ENCODE data around the gene C4orf36. TPM values are rescaled to one million over a fixed set of nuclear protein-coding genes. Genes with fewer than 3 reads are reported as not detected.

C4orf36 gene
- total and polyA plus RNA-seq, 2 donors (not counting 1 experiment from before 2014, with no cell fraction given), result 0.24 TPM; not detected in 1

GRCh38 chr4:86934147-86934770 lies 42.0 kb upstream of the C4orf36 start:
- peak overlapping the region; percentile 90 for H2AFZ ChIP-seq (ENCODE audit: insufficient read depth, low read depth, low read length, poor library complexity, severe bottlenecking)
- H3K9me3 ChIP-seq (ENCODE audit: control extremely low read depth in 1 of 3, control insufficient read depth in 2 of 3, insufficient read depth in 1 of 3, low read length in 2 of 3), result no peaks in the 10 kb centered on the region
- ChIA-PET CTCF (interaction anchor here (0.6 to 8.5 kb wide), 23 partner anchors 11 to 1350 kb away, joined by 3 to 109 read pairs (median 4); partner anchors contain the start of gene PPM1K), POLR2A (interaction anchor here (0.6 to 3.1 kb wide), 6 partner anchors 49 to 159 kb away, joined by 3 to 51 read pairs (median 4); no protein-coding TSS in a partner anchor)
- Mint-ChIP-seq H3K27ac (peak overlapping the region; percentile 89), H3K27me3 (no peaks in the 10 kb centered on the region), H3K4me1 (peaks cover 37% of the 10 kb centered on the region), H3K9me3 (ENCODE audit: insufficient read depth) (no peaks in the 10 kb centered on the region), H3K4me3 (peak overlapping the region; percentile 91)
- TF ChIP-seq EZH2 (IDR thresholded peaks at IDR 0.05; ENCODE audit: borderline replicate concordance, insufficient read depth, low read depth, low read length, poor library complexity, severe bottlenecking), result no peak
- ATAC-seq (ENCODE audit: low read depth), result no peak
- H3K36me3 ChIP-seq (replicated peaks in 1 of 2; ENCODE audit: control extremely low read depth in 1 of 2, control insufficient read depth in 1 of 2, extremely low read depth in 1 of 2, insufficient read depth in 2 of 2, low read length in 1 of 2), result no peaks in the 10 kb centered on the region
- H3K79me2 ChIP-seq (ENCODE audit: control insufficient read depth, insufficient read depth, low read length), result peaks cover 29% of the 10 kb centered on the region
- peak overlapping the region; percentile 64 to 92 (median 78) for H3K4me3 ChIP-seq (ENCODE audit: control extremely low read depth in 1 of 5, extremely low read depth in 1 of 5, insufficient read depth in 1 of 5, low read depth in 2 of 5, low read length in 4 of 5)
- intact Hi-C loops (cut with micrococcal nuclease), result loop anchor here (1.0 to 2.0 kb wide), 6 partner anchors 12 to 1351 kb away; partner anchors contain the start of genes NUDT9 and PPM1K
- H3K27me3 ChIP-seq (replicated peaks in 1 of 4; ENCODE audit: control extremely low read depth in 1 of 4, control insufficient read depth in 3 of 4, insufficient read depth in 4 of 4, low read length in 3 of 4), result no peaks in the 10 kb centered on the region
- H4K20me1 ChIP-seq (ENCODE audit: control insufficient read depth, insufficient read depth, low read length, poor library complexity, severe bottlenecking), result no peaks in the 10 kb centered on the region
- H3K9ac ChIP-seq (ENCODE audit: low read length), result peak overlapping the region; percentile 73
- peak overlapping the region; percentile 68 for H3K27ac ChIP-seq (ENCODE audit: low read length in 2 of 2)
- DNase-seq, result no peak
- peak overlapping the region; percentile 95 for H3K4me2 ChIP-seq (replicated peaks; ENCODE audit: low read depth, low read length, poor library complexity, severe bottlenecking)
- peaks cover 36 to 44% of the 10 kb centered on the region in 2 donors for H3K4me1 ChIP-seq (ENCODE audit: control insufficient read depth in 2 of 2, insufficient read depth in 2 of 2, low read length in 2 of 2)
- 7% methylated on average over 8 of the region's 15 CpGs for WGBS (ENCODE audit: insufficient coverage)

GRCh38 chr4:86928400-86929255 lies 36.4 kb upstream of the C4orf36 start:
- H3K4me3 ChIP-seq (ENCODE audit: control extremely low read depth in 1 of 5, extremely low read depth in 1 of 5, insufficient read depth in 1 of 5, low read depth in 2 of 5, low read length in 4 of 5), result no peak overlapping the region
- Mint-ChIP-seq H3K4me1 (peaks cover 15% of the 10 kb centered on the region), H3K27me3 (no peaks in the 10 kb centered on the region), H3K9me3 (ENCODE audit: insufficient read depth) (no peaks in the 10 kb centered on the region), H3K4me3 (no peak overlapping the region), H3K27ac (no peak overlapping the region)
- peaks cover 10 to 15% of the 10 kb centered on the region in 2 donors for H3K4me1 ChIP-seq (ENCODE audit: control insufficient read depth in 2 of 2, insufficient read depth in 2 of 2, low read length in 2 of 2)
- no peaks in the 10 kb centered on the region for H3K27me3 ChIP-seq (replicated peaks in 1 of 4; ENCODE audit: control extremely low read depth in 1 of 4, control insufficient read depth in 3 of 4, insufficient read depth in 4 of 4, low read length in 3 of 4)
- no peaks in the 10 kb centered on the region for H4K20me1 ChIP-seq (ENCODE audit: control insufficient read depth, insufficient read depth, low read length, poor library complexity, severe bottlenecking)
- no peaks in the 10 kb centered on the region for H3K79me2 ChIP-seq (ENCODE audit: control insufficient read depth, insufficient read depth, low read length)
- WGBS (ENCODE audit: insufficient coverage), result 65% methylated on average over 7 of the region's 10 CpGs
- DNase-seq, result no peak
- intact Hi-C loops (cut with micrococcal nuclease), result no loop called here
- H3K4me2 ChIP-seq (replicated peaks; ENCODE audit: low read depth, low read length, poor library complexity, severe bottlenecking), result peak overlapping the region; percentile 2
- no peak overlapping the region for H3K9ac ChIP-seq (ENCODE audit: low read length)
- H3K9me3 ChIP-seq (ENCODE audit: control extremely low read depth in 1 of 3, control insufficient read depth in 2 of 3, insufficient read depth in 1 of 3, low read length in 2 of 3), result no peaks in the 10 kb centered on the region
- POLR2A ChIA-PET, result no interaction called here
- H3K36me3 ChIP-seq (replicated peaks in 1 of 2; ENCODE audit: control extremely low read depth in 1 of 2, control insufficient read depth in 1 of 2, extremely low read depth in 1 of 2, insufficient read depth in 2 of 2, low read length in 1 of 2), result no peaks in the 10 kb centered on the region
- TF ChIP-seq EZH2 (IDR thresholded peaks at IDR 0.05; ENCODE audit: borderline replicate concordance, insufficient read depth, low read depth, low read length, poor library complexity, severe bottlenecking) (no peak), CTCF (IDR thresholded peaks at IDR 0.05) (no peak)
- ATAC-seq (ENCODE audit: low read depth), result no peak
- H3K27ac ChIP-seq (ENCODE audit: low read length in 2 of 2), result no peak overlapping the region
- no peak overlapping the region for H2AFZ ChIP-seq (ENCODE audit: insufficient read depth, low read depth, low read length, poor library complexity, severe bottlenecking)
- CTCF ChIA-PET, result interaction anchor here (0.8 to 4.2 kb wide), 2 partner anchors 81 to 164 kb away, joined by 3 to 25 read pairs; no protein-coding TSS in a partner anchor
